B cell (primary cell): ENCODE measurements around the gene ST6GAL1.
"Not testable (repeated sequence)": the region's sequence is repeated elsewhere in the genome, so short reads cannot be mapped to it uniquely, and the experiment has no call there.

Source experiments
- EZH2 ChIP-seq: IDR thresholded peaks from 2 replicates; pipeline ENCODE4 v1.6.1; 2012; ENCODE audit warnings: borderline replicate concordance, low read depth, mild to moderate bottlenecking, moderate library complexity, low read length; ENCODE audit not compliant: insufficient read depth, poor library complexity, severe bottlenecking
- TF ChIP-seq, protein P1 (sequence below): fragments of 200-600 bp; IDR thresholded peaks from one replicate; pipeline ENCODE4 v1.8.0; 2022; ENCODE audit warnings: antibody characterized with exemption, mild to moderate bottlenecking

DNA sequence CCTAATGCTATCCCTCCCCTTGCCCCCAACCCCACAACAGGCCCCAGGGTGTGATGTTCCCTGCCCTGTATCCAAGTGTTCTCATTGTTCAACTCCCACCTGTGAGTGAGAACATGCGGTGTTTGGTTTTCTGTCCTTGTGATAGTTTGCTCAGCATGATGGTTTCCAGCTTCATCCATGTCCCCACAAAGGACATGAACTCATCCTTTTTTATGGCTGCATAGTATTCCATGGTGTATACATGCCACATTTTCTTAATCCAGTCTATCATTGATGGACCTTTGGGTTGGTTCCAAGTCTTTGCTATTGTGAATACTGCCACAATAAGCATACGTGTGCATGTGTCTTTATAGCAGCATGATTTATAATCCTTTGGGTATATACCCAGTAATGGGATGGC lies 122.1 kb downstream of the ST6GAL1 start:
- TF ChIP-seq EZH2: not testable (repeated sequence)
- TF ChIP-seq, protein P1, sequence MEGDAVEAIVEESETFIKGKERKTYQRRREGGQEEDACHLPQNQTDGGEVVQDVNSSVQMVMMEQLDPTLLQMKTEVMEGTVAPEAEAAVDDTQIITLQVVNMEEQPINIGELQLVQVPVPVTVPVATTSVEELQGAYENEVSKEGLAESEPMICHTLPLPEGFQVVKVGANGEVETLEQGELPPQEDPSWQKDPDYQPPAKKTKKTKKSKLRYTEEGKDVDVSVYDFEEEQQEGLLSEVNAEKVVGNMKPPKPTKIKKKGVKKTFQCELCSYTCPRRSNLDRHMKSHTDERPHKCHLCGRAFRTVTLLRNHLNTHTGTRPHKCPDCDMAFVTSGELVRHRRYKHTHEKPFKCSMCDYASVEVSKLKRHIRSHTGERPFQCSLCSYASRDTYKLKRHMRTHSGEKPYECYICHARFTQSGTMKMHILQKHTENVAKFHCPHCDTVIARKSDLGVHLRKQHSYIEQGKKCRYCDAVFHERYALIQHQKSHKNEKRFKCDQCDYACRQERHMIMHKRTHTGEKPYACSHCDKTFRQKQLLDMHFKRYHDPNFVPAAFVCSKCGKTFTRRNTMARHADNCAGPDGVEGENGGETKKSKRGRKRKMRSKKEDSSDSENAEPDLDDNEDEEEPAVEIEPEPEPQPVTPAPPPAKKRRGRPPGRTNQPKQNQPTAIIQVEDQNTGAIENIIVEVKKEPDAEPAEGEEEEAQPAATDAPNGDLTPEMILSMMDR: not testable (repeated sequence)
